WI38 (cell line): ENCODE results near the gene GALNT18.

Experiments
- H3K4me3 ChIP-seq: 2 replicates; pipeline ENCODE4 v1.5.1; 2011; ENCODE audit warnings: low read depth, mild to moderate bottlenecking, control low read depth, low read length
- TF ChIP-seq, protein P1 (sequence below): IDR thresholded peaks from 2 replicates; pipeline ENCODE4 v1.5.1; 2012; ENCODE audit warnings: low read depth, mild to moderate bottlenecking, control low read depth, low read length

Gene GALNT18

DNA sequence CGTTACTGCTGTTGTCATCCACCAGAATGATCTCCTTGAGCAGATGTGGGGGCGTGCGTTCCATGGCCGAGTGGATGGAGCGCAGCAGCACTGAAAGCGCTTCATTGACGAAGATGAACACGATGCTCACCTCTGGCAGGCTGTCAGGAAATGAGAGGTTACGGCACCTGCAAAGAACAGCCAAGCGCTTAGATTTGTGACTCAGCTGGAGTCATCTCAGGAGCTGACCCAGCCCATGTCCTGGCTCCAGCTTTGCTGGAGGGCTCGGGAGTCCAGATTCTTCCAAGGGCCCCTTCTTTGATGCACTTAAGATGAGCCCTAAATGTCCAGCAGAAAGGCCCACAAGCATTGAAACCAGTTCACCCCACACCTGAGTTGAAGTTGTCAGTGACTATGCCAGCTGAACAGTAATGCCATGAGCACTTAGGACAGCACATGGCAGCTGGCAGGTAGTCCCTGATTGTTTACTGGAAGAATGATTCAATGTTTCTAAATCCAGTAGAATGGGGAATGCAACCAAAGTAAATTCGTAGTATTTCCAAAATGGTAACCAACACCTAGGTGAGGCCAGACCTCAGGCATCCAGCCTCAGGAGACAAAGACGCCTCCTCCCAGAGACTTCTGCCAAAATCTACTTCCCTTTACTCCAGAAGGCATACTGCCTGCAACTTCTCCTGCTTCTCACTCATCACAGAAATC, 189.0 kb downstream of the GALNT18 start:
- TF ChIP-seq, protein P1, sequence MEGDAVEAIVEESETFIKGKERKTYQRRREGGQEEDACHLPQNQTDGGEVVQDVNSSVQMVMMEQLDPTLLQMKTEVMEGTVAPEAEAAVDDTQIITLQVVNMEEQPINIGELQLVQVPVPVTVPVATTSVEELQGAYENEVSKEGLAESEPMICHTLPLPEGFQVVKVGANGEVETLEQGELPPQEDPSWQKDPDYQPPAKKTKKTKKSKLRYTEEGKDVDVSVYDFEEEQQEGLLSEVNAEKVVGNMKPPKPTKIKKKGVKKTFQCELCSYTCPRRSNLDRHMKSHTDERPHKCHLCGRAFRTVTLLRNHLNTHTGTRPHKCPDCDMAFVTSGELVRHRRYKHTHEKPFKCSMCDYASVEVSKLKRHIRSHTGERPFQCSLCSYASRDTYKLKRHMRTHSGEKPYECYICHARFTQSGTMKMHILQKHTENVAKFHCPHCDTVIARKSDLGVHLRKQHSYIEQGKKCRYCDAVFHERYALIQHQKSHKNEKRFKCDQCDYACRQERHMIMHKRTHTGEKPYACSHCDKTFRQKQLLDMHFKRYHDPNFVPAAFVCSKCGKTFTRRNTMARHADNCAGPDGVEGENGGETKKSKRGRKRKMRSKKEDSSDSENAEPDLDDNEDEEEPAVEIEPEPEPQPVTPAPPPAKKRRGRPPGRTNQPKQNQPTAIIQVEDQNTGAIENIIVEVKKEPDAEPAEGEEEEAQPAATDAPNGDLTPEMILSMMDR = no peak
- H3K4me3 ChIP-seq = no peak overlapping the region

DNA sequence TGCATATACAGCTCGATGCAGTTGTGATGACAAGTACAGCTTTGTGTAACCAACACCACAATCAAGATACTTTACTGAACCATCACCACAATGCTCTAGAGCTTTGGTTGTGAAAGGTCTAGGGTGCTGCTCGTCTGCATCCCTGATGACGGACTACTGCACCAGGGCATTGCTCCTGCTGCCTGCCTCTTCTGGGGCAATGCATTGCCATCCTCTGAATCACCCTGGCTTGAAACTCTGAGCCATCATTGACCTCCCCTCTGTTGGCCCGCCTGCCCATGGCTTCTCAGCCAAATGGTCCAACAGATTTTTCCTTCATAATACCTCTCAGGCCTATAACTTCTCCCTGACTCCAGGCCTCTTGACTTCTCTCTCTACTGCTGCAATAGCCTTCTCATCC, 191.4 kb downstream of the GALNT18 start:
- TF ChIP-seq, protein P1 = no peak
- H3K4me3 ChIP-seq = no peak overlapping the region

DNA sequence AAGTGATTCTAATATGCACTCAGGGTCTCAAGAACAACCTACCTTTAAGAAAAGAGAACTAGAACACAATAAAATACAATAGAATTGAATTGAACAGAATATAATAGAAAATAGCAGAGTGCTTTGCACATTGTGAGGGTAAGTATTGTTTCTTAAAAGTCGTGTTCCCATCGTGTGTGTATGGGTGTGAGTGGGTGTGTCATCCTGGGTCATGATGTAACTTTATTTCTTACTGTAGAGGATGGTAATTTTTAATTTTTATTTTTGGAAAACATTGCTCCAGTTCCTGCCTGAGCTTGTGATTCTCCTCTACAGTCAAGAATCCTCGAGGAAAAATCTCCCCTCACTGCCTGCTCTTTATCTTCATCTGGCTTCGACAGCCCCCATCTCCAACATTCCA, 193.1 kb downstream of the GALNT18 start:
- TF ChIP-seq, protein P1 = no peak
- no peak overlapping the region for H3K4me3 ChIP-seq

DNA sequence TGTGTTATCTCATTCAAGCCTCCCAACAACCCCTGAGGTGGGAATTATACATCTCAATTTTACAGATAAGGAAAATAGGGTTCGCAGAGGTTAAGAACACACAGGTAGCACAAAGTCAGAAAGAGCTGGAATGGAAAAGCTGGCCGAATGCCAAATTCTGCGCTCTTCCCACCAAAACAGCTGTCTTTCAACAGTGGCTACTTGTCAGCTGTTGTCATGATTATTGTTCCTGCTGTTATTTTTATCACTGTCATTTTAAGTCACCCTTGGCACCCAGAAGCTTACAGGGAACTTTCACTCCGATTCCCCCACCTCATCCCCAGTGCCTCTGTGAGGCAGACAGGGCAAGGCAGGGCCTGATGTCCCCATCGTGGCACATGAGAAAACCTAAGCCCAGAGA, 194.3 kb downstream of the GALNT18 start:
- TF ChIP-seq, protein P1 = no peak
- no peak overlapping the region for H3K4me3 ChIP-seq

DNA sequence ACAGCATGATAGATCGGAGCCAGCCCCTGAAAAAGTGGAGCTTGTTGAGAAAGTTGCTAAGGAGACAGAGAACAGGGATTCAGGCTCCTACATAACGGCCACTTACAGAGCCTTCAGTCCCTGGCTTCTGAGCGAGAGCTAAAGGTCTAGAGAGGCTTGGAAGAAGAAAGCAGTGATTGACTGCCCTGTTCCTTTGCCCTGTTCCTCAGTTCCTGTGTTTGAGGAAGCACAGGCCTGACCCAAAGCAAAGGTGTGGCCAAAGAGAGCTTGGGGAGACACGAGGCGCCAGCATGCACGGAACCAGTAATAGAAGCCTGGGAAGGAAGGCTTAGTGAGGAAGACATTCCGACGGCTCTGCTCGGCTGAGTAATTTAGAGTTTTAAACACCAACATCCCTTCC, 194.7 kb downstream of the GALNT18 start:
- H3K4me3 ChIP-seq = no peak overlapping the region
- TF ChIP-seq, protein P1 = no peak

DNA sequence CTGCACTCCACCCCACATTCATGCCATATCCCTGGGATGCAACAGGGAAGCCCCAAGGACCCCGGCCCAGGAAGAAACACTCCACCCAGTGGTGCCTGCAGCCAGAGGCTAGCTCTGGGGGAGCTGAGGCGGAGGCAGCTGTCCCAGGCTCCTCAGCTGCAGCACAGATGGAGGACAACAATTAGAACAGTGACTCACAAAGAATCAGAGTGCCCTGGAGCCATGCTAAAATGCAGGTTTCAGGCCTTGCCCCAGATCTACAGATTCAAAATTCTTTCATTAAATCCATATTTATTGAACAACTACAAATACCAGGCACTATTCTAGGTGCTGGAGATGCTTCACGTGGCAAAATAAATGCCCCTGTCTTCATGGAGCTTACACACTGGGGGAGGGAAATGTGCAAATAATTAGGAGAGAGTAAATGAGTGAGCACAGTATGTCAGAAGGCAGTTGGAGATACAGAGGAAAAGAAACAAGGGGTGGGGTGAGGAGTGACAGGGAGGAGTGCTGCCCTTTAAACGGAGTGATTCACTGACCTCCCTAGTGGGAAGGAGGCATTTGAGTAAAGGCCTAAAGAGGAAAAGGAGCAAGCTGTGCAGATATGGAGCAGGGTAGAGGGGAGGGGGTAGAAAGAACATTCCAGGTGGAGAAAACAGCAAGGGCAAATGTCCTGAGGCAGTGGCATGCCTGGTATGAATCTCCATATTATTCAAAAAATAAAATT, 195.4 kb downstream of the GALNT18 start:
- H3K4me3 ChIP-seq = no peak overlapping the region
- TF ChIP-seq, protein P1 = no peak

DNA sequence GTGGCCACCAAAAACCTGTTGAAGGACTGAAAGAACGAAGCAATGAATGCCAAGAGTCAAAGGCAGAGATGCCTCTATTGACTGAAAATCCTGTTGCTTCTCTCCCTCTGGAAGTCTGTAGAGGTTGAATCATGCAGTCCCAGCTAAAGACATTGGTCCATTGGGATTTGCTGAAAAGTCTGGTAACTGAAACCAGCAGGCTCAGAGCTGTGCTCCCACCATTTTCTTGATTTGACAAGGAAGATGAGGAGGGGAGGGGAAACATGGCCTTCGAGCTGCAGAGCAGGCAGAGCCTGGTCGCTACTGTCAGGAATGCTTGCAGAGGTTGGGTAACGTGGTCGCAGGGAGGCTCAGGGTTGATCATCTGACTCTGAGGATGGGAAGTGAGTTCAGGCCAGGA, 196.0 kb downstream of the GALNT18 start:
- TF ChIP-seq, protein P1 = no peak
- H3K4me3 ChIP-seq = no peak overlapping the region
